GM18520 (cell line): Measurements from ENCODE around the gene RNF212.

Source experiments
- ATAC-seq: cut with Tn5 transposase; IDR thresholded peaks from one replicate; pipeline ENCODE4 v1.9.1; 2021; ENCODE audit not compliant: unreplicated experiment

The RNF212 gene

GRCh38 chr4:1116838-1117237 lies 3.5 kb upstream of the RNF212 start:
- ATAC-seq, result no peak

DNA sequence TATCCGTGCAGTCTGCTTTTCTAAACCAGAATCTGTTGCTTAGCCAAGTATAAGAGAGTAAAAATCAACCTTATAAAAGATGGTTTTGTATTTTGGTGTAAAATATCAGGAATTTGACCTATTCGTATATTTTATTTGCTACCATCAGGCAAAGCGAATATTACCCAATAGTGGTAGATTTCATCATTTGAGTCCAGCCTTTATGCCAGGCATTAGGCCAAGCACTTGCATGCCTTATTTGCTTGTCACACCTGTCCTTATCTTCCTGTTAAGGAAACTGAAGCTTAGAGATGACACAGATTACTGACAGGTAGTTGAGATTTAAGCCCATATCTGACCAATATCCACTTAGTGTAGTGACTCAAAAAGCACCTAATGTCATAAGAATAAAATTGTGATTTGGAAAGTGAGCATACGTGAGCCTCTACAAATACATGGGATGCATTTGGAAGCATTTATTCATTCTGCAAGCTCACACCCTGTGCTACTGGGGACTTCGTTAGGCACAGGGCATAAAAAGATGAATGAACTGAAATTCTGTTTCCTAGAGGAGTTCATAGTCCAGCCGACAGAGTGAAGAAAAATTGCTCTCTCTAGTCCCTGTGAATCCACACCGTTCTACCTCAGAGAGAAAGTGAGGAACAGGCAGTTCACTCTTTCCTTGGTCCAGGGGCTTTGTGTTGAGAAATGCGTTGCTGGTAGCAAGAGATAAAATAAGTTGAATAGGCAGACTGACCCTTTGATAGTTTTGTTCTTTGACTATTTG lies 2.3 kb upstream of the RNF212 start:
- ATAC-seq, result no peak

DNA sequence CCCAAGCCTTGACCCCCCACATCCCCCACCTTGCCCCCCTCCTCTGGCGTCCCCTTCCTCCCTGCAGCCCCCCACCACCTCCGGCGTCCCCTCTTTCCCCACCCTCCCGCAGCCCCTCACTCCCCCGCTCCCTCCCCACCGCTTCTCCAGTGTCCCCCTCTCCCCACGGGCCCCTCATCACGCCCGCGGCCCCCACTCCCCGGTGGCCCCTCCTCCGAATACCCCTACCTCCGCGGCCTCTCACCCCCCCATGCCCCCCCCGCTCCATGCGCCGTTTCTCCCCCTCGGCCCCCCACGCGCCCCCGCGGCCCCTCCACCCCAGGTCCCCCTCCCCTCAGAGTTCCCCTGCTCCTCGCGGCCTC lies 562 bp downstream of the RNF212 start:
- no peak for ATAC-seq

DNA sequence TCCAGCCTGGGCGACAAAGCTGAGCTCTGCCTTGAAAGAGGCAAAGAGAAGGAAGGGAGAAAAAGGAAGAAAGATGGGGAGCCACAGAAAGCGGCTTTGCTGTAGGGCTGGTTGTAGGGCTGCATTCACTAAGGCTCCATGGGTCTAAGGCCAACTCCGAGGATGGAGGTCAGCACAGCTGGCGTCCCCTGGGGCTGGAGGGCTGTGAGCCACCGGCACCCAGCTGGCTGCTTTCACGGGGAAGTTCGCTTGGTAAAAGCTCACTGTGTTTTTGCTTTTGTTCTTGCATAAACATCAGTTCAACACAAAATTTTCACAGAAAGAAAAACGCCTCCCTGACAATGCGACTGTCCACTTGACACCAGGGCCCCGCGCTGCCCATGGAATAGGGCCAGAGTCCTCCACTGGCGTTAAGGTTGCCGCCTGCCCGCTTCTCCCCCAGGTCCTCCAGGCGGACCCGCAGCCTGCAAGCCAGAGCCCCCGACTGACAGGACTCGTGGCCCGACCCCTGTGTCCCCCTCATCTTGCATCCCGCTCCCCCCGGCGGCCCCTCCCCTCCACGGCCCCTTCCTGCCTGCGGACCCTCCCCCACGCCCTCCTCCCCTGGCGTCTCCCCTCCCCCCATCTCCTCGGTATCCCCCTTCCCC lies 1.1 kb downstream of the RNF212 start:
- no peak for ATAC-seq

GRCh38 chr4:1111259-1111809 lies 2.0 kb downstream of the RNF212 start:
- no peak for ATAC-seq

DNA sequence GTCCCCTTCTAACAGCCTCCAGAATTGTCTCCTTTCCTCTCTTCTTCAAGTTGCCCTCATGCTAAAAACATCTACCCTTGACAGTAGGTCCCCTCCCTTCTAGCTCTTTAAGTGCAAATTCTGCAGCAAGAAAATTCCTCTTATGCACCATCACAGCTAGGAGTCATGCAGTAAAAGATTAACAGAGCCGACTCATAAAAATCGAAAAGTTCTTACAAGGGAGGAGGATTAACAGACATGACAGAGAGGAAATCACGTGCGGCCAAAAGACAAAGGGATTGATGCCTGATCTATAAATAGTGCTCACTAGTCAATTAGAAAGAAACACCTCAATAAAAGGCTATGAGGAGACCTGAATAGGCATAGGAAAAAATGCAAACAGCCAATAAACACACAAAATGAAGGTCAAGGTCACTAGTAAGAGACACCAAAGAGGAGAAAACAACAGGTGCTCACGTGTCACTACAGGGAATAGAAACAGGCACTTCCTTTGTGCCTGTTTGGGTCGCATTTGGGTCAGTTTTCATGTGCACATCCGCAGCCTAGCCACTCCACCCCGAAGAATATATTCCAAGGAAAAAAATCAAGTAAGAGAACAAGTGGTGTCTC lies 3.4 kb downstream of the RNF212 start:
- no peak for ATAC-seq

- ATAC-seq, result no peak
Observed at GRCh38 chr4:1109333-1109732, 4.0 kb downstream of the RNF212 start.

GRCh38 chr4:1105662-1106061 lies 7.7 kb downstream of the RNF212 start:
- ATAC-seq, result no peak

DNA sequence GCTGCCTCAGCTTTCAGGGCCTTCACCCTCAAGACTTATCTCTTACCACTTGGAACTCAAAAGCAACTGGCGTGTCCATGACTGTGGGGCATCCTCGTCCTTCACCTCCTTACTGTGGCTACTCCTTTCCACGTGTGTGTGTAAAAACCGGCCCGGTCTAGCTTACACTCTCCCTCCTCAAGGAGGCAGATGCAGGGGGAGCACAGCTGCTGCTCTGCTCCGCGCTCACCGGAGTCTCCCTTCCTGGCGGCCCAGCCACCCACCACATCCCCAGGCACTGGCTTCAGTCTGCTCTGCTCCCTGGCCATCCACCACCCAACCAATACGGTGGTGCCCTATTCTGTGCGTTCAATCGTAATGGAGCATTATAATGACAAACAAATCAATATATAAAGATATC lies 8.3 kb downstream of the RNF212 start:
- no peak for ATAC-seq

DNA sequence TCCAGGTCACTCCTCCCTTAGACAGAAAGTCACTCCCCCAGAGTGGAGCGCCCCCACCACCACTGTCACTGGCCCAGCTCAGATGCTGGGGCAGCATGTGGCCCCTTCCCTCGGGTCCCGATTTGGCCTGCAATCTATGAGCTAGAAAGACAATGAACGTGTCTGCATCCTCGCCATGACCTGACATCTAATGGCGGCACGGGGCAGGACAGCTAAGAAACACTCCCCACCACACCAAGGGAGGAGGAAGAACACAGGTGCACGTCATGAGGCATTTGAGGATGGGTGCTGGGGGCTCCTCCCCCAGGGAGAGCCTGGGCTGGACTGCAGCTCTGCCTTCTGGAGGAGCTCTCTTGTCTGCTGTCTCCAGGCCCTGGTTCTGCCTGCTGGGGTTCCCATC lies 8.7 kb downstream of the RNF212 start:
- no peak for ATAC-seq

DNA sequence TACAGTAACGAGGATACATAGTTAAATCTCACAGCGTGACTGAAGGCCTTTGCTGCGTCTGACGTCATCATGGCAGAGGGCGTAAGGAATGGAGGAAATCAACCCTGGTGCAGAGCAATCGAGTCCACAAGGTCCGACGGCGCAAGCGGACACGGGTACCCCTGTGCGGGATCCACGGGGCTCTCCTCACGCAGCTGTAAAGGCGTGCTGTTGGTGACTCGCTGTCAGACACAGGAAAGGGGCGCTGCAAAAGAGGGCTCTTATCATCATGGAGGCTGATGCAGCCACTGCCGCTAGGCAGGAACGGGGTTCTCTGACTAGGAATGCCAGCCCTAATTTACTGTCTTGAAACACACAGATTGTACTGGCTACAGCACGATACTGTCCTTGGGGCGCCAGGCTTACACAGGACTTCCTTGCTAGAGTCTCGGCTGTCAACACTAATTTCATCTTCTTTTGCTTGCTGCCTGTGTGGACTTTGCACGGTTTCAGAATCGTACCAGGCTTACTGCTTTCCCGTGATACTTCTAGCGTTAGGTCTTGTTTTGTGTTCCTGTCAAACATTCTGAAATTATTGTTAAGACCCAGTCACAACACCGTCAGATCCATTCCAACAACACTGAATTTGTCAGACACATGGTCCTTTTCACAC lies 13.6 kb downstream of the RNF212 start:
- ATAC-seq, result no peak

- no peak for ATAC-seq
Observed at GRCh38 chr4:1099270-1099669, 14.1 kb downstream of the RNF212 start.

DNA sequence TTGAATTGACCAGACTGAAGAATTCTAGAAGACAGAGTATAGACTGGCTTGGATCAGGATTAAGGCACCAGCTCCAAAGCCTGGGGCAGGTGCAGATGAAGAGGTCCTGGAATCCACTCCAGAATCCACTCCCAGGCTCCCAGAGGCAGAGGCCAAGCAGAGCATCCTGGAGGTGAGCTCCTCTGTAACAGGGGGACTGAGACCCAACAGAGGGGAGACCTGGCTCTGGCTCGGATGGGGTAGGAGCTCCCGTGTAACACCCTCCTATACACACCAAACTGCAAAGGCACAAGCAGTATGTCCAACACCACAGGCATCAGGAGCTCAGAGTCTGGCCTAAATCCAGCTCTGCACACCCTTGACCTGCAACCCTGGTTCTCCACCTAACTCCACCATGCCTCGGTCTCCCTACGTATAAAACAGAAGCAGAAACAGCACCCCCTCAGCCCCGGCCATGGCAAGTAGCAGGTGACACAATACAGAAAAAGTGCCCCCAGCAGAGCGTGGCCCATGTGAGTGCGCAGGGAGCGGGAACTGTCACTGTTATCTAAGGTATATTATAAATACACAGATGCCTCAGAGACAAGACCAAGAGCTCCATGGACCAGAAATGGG lies 14.9 kb downstream of the RNF212 start:
- ATAC-seq, result no peak

- ATAC-seq, result no peak
Observed at GRCh38 chr4:1097553-1097952, 15.8 kb downstream of the RNF212 start.

DNA sequence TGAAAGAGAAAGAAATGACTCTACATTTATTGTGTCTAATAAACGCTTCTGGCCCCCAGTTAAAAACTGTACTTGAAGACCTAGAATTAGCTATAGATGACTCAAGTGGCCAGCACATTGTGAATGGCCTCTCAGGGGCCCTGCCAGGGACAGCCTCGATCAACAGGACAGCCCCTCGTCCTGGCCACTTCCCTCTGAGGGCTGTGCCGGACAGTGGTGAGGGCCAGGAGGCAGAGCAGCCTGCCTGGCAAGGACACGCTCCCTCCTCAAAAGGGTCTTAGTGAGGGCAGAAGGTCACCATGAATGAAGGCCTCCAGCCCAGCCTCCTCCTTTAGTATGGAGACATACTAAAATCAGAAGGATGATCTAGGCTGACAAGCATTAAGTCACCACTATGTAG lies 16.5 kb downstream of the RNF212 start:
- ATAC-seq, result no peak

- ATAC-seq, result no peak
Observed at GRCh38 chr4:1094336-1094690, 19.1 kb downstream of the RNF212 start.

- no peak for ATAC-seq
Observed at GRCh38 chr4:1093391-1094335, 19.7 kb downstream of the RNF212 start.

- ATAC-seq, result no peak
Observed at GRCh38 chr4:1092983-1093361, 20.4 kb downstream of the RNF212 start.

DNA sequence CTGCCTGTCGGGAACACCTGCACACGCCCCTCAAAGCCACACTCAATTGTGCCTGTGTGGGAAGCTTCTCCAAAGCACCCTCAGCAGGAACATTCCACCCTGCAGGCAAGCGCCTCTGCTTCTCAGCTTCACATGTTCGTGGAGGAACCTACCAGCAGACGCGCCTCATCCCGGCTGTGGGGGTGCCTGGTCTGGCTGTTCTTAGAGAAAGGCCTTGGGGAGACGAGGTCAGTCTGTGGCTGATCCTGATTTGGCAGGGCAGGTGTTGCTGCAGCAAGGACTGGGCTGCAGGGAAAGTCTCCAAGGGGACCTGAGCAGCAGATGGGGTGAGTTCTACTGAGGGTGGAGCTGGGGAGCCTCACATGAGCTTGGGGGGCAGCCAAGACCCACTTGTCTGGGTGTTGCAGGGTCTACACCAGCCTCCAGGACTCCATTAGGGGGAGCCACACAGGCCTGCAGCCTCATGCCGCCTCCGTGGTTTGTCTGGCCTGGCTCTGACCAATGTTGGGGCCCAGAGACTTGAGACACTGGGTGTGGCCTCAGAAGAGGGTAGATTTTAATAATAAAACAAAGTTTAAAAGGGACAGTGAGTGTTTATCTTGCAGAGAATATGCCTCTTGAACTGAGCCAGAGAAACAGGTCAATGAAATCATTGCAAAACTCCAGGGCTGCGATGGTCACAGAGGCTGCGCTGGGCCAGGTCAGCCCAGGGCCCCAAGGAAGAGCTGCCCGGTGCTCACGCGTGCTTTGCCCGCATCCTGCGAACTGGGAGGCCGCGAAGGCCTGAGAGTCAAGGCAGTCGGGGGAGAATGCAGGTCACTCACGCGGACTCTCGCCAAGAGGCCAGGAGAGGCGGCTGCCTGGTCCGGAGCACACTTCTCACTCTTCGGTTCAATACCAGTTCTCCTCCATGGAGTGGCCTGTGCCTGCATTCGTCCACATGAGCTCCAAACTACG lies 21.1 kb downstream of the RNF212 start:
- no peak for ATAC-seq
